GM12878 (cell line): ENCODE measurements around the gene STAB2. TPM values are rescaled to one million over a fixed set of nuclear protein-coding genes. Genes with fewer than 3 reads are reported as not detected.

ENCODE experiments used
- ATAC-seq: fragments of 200-7000 bp; cut with Tn5 transposase; 3 replicates; pipeline ENCODE4 v1.9.1; 2020; ENCODE audit warnings: mild to moderate bottlenecking, moderate library complexity
- BruUV-seq: library from RNA; stranded (reverse); fragments of 400-500 nt; replicated peaks from 2 replicates; lab custom pipeline; 2021; lab: Mats Ljungman, UMichigan
- CTCF ChIA-PET: fragments of 300-600 bp; sonication (Branson Sonifier 250); formaldehyde crosslinking; extraction: SDS; loops from one replicate; lab custom pipeline; 2021; ENCODE audit warnings: inconsistent platforms; lab: Yijun Ruan, JAX
- POLR2A ChIA-PET: fragments of 350-600 bp; formaldehyde crosslinking; extraction: SDS; loops from one replicate; lab custom pipeline; 2021; ENCODE audit warnings: inconsistent platforms; lab: Charles Lee
- RAD21 ChIA-PET: fragments of 300-600 bp; sonication (Branson Sonifier 250); formaldehyde crosslinking; loops from one replicate; lab custom pipeline; 2023; ENCODE audit warnings: antibody characterized with exemption; ENCODE audit not compliant: unreplicated experiment; lab: Charles Lee
- SMC1A ChIA-PET: fragments of 300-600 bp; sonication (Branson Sonifier 250); formaldehyde crosslinking; loops from one replicate; lab custom pipeline; 2023; ENCODE audit not compliant: unreplicated experiment, uncharacterized antibody; lab: Charles Lee
- DNase-seq: peaks from one replicate; pipeline ENCODE4 v3.0.0-alpha.2; 2011; ENCODE audit warnings: low read depth, low spot score
- FAIRE-seq: peaks from 3 replicates; lab custom pipeline; 2011; peaks lifted over from hg19 to GRCh38; lab: Jason Lieb, UNC
- H2AFZ ChIP-seq: 2 replicates; pipeline ENCODE4 v1.6.0; 2011; ENCODE audit warnings: low read depth, low read length, control low read depth; ENCODE audit not compliant: control insufficient read depth
- H3K27ac ChIP-seq: 2 replicates; pipeline ENCODE4 v1.5.1; 2011; ENCODE audit warnings: control low read depth; ENCODE audit not compliant: control insufficient read depth, insufficient read depth
- H3K27me3 ChIP-seq, 2 experiments: replicated peaks in 1 of 2; 2 replicates each; pipeline versions ENCODE4 v1.6.0 to v1.6.1; 2011; ENCODE audit warnings: low read length in 1 of 2; ENCODE audit not compliant: control insufficient read depth in 2 of 2, insufficient read depth in 2 of 2
- H3K36me3 ChIP-seq, 2 experiments: 2 replicates each; pipeline ENCODE4 v1.5.1; 2011; ENCODE audit warnings: low read length in 1 of 2; ENCODE audit not compliant: control insufficient read depth in 2 of 2, insufficient read depth in 2 of 2
- H3K4me1 ChIP-seq: 2 replicates; pipeline ENCODE4 v1.6.1; 2011; ENCODE audit warnings: mild to moderate bottlenecking, low read length, moderate library complexity, mixed read lengths; ENCODE audit not compliant: control insufficient read depth, insufficient read depth
- H3K4me2 ChIP-seq: 2 replicates; pipeline ENCODE4 v1.6.0; 2011; ENCODE audit warnings: control low read depth; ENCODE audit not compliant: control insufficient read depth, insufficient read depth
- H3K4me3 ChIP-seq: fragments of 200-600 bp; sonication (generic); 2 replicates; pipeline ENCODE4 v1.5.1; 2016
- H3K79me2 ChIP-seq: 2 replicates; pipeline ENCODE4 v1.6.0; 2011; ENCODE audit warnings: low read length; ENCODE audit not compliant: control insufficient read depth, insufficient read depth
- H3K9ac ChIP-seq: 2 replicates; pipeline ENCODE4 v1.8.0; 2011; ENCODE audit warnings: low read length, control low read depth, mixed read lengths; ENCODE audit not compliant: control insufficient read depth, insufficient read depth
- H3K9me3 ChIP-seq: replicated peaks from 3 replicates; pipeline ENCODE4 v1.5.1; 2011; ENCODE audit warnings: mild to moderate bottlenecking, low read length; ENCODE audit not compliant: control insufficient read depth, insufficient read depth
- H4K20me1 ChIP-seq: 2 replicates; pipeline ENCODE4 v1.6.0; 2011; ENCODE audit not compliant: control insufficient read depth, insufficient read depth
- IRF3 ChIP-seq: fragments of 450-650 bp; IDR thresholded peaks from 2 replicates; pipeline ENCODE4 v1.6.1; 2014; ENCODE audit warnings: mild to moderate bottlenecking
- IRF4 ChIP-seq: IDR thresholded peaks from 2 replicates; pipeline ENCODE4 v1.6.1; 2011; ENCODE audit warnings: low read depth, low read length
- NR2C1 ChIP-seq: fragments of 450-650 bp; IDR thresholded peaks from 2 replicates; pipeline ENCODE4 v1.6.1; 2017; ENCODE audit warnings: antibody characterized with exemption, mild to moderate bottlenecking, moderate library complexity
- PAX8 ChIP-seq: fragments of 450-650 bp; IDR thresholded peaks from 2 replicates; pipeline ENCODE4 v1.6.1; 2017; ENCODE audit warnings: mild to moderate bottlenecking, moderate library complexity
- SIN3A ChIP-seq: IDR thresholded peaks from 2 replicates; pipeline ENCODE4 v1.6.1; 2012; ENCODE audit warnings: low read depth, low read length, improper control_type of control experiment
- SREBF1 ChIP-seq: IDR thresholded peaks from 2 replicates; pipeline ENCODE4 v1.6.1; 2012; ENCODE audit warnings: mild to moderate bottlenecking, low read length
- WGBS: methylation state at CpG from one replicate; pipeline ENCODE4 v1.1.6; 2016; ENCODE audit warnings: low lambda C conversion rate; ENCODE audit not compliant: insufficient replicate concordance, insufficient coverage; ENCODE audit errors: missing lambda C conversion rate; 5-methylcytosine and 5-hydroxymethylcytosine counted together
- in situ Hi-C: fragments of 300-500 bp; cut with MboI; formaldehyde crosslinking; loops from 9 replicates; pipeline ENCODE4 v1.14.3; 2018; ENCODE audit warnings: mixed read lengths
- intact Hi-C: fragments of 100-400 bp; cut with micrococcal nuclease; formaldehyde crosslinking; loops from one replicate; pipeline ENCODE4 v1.14.2; 2022; ENCODE audit not compliant: unreplicated experiment
- polyA plus RNA-seq, 11 experiments: library from polyadenylated mRNA; depleted of rRNA in 4 of 11; unstranded in 6 of 11; stranded (reverse) in 5 of 11; fragments of >200 nt; fragmentation: Nextera tagmentation in 4 of 11; fragmentation: Illumina TruSeq in 1 of 11; extraction: Ambion mirVana in 4 of 11; extraction: Trizol in 1 of 11; gene quantifications; 1 replicate in 1 of 11; 2 replicates in 10 of 11; pipeline versions ENCODE4 v1.2.1 to v1.2.3, GENCODE V29; 2011 to 2016; ENCODE audit warnings: inconsistent platforms in 2 of 11, missing spikeins in 2 of 11, low read depth in 1 of 11
- total RNA-seq, 4 experiments: library from RNA; depleted of rRNA in 3 of 4; stranded (reverse); fragments of >200 nt in 3 of 4; fragmentation: Illumina TruSeq in 1 of 4; extraction: Trizol in 1 of 4; gene quantifications; 2 replicates each; pipeline versions ENCODE4 v1.2.1 to v1.2.3, GENCODE V29; 2013 to 2021
- TF ChIP-seq, protein P1 (sequence below): IDR thresholded peaks from 2 replicates; pipeline ENCODE4 v1.6.1; 2011; ENCODE audit warnings: mild to moderate bottlenecking, low read depth, low read length, moderate library complexity; ENCODE audit not compliant: insufficient replicate concordance

The STAB2 gene
- total and polyA plus RNA-seq, 10 of the 15 experiments (the other 5 are each of a cell fraction or from before 2014, with no cell fraction given) = 0.37 TPM; not detected in 9

GRCh38 chr12:103766028-103766427 lies 179.0 kb downstream of the STAB2 start:
- ChIA-PET SMC1A (no interaction called here), RAD21 (no interaction called here), CTCF (no interaction called here), POLR2A (no interaction called here)
- H3K36me3 ChIP-seq = no peaks in the 10 kb centered on the region; a peak in 1 of 4 replicates
- in situ Hi-C loops (no loop called here), intact Hi-C loops (no loop called here)
- no peak overlapping the region for H3K27ac ChIP-seq
- H3K9me3 ChIP-seq = no peaks in the 10 kb centered on the region
- H2AFZ ChIP-seq = no peak overlapping the region
- H3K4me3 ChIP-seq = no peak overlapping the region
- H3K79me2 ChIP-seq = no peaks in the 10 kb centered on the region
- H3K4me1 ChIP-seq = no peaks in the 10 kb centered on the region
- FAIRE-seq (no peak), DNase-seq (no peak), ATAC-seq (no peak)
- TF ChIP-seq, protein P1, sequence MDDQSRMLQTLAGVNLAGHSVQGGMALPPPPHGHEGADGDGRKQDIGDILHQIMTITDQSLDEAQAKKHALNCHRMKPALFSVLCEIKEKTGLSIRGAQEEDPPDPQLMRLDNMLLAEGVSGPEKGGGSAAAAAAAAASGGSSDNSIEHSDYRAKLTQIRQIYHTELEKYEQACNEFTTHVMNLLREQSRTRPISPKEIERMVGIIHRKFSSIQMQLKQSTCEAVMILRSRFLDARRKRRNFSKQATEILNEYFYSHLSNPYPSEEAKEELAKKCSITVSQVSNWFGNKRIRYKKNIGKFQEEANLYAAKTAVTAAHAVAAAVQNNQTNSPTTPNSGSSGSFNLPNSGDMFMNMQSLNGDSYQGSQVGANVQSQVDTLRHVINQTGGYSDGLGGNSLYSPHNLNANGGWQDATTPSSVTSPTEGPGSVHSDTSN = no peak
- no TSS peak for BruUV-seq
- no peaks in the 10 kb centered on the region for H4K20me1 ChIP-seq
- no peaks in the 10 kb centered on the region for H3K27me3 ChIP-seq
- 85% methylated on average over 6 of the region's 6 CpGs for WGBS
- no peak overlapping the region for H3K9ac ChIP-seq
- H3K4me2 ChIP-seq = no peak overlapping the region

DNA sequence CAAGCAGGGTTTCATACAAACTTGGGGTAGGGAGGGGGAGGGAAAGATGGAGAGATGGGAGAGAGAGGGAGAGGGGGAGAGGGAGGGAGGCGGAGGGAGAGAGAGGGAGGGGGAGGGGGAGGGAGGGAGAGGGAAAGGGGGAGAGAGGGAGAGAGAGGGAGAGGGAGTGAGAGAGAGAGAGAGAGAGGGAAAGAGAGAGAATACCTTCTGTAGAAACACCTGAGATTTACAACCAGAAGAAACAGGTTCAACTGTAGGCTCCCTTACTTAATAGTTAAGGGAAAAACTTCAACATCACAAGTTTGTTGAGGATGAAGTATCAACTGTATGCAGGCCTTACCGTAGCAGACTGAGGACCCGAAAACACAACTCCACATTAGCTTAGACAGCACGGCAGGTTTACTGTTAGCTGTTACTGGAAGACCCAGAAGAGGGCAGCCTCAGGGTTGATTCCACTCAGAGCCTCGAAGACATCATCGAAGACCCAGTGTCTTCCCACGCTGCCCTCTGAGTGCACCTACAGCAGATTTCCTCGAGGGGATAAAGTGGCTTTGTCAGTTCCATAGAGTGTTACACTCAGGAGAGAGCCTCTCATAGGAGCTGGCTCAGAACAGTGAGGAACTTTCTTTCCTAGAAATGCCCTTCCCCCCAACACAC lies 181.5 kb downstream of the STAB2 start:
- POLR2A ChIA-PET = no interaction called here
- Histone ChIP-seq H3K4me3 (no peak overlapping the region), H4K20me1 (no peaks in the 10 kb centered on the region), H2AFZ (no peak overlapping the region), H3K4me1 (no peaks in the 10 kb centered on the region), H3K79me2 (no peaks in the 10 kb centered on the region), H3K36me3 (no peaks in the 10 kb centered on the region; a peak in 1 of 4 replicates), H3K4me2 (no peak overlapping the region), H3K9ac (no peak overlapping the region), H3K27ac (no peak overlapping the region), H3K27me3 (no peaks in the 10 kb centered on the region), H3K9me3 (no peaks in the 10 kb centered on the region)
- TF ChIP-seq SIN3A (no peak), IRF4 (no peak), PAX8 (no peak), SREBF1 (no peak), IRF3 (no peak), NR2C1 (no peak)
- SMC1A ChIA-PET = no interaction called here
- ATAC-seq (no peak), DNase-seq (no peak), FAIRE-seq (no peak)
- 88% methylated on average over 8 of the region's 8 CpGs for WGBS
- BruUV-seq = no TSS peak
- intact Hi-C loops (no loop called here), in situ Hi-C loops (no loop called here)
- CTCF ChIA-PET = no interaction called here
- RAD21 ChIA-PET = no interaction called here
